Upper lobe of left lung (tissue), 6 donors: ENCODE measurements around the gene SMOC2. TPM values are rescaled to one million over a fixed set of nuclear protein-coding genes. Genes with fewer than 3 reads are reported as not detected.

Source experiments
- ATAC-seq, 2 donors: fragments of 200-7000 bp; cut with Tn5 transposase; one replicate each; pipeline ENCODE4 v1.9.1; 2022; ENCODE audit warnings: mild to moderate bottlenecking in 2 of 2, moderate library complexity in 2 of 2; ENCODE audit not compliant: low FRiP score in 2 of 2
- DNase-seq, 2 donors: peaks; one replicate each; pipeline ENCODE4 v3.0.0-alpha.2; 2019 to 2020
- H3K27ac ChIP-seq, 4 donors: fragments of 200-600 bp; sonication (generic); one replicate each; pipeline ENCODE4 v1.5.1; 2016 to 2019
- H3K27me3 ChIP-seq, 4 donors: fragments of 200-600 bp; sonication (generic); one replicate each; pipeline ENCODE4 v1.5.1; 2017 to 2019
- H3K36me3 ChIP-seq, 4 donors: fragments of 200-600 bp; sonication (generic); one replicate each; pipeline ENCODE4 v1.5.1; 2016 to 2019
- H3K4me1 ChIP-seq, 4 donors: fragments of 200-600 bp; sonication (generic); one replicate each; pipeline ENCODE4 v1.5.1; 2018 to 2019
- H3K4me3 ChIP-seq, 4 donors: fragments of 200-600 bp; sonication (generic); one replicate each; pipeline ENCODE4 v1.5.1; 2017 to 2019; ENCODE audit warnings: mild to moderate bottlenecking in 2 of 4, moderate library complexity in 1 of 4
- H3K9me3 ChIP-seq, 4 donors: fragments of 200-600 bp; sonication (generic); one replicate each; pipeline ENCODE4 v1.5.1; 2018 to 2019
- CTCF ChIP-seq, 6 experiments: fragments of 450-650 bp in 4 of 6; fragments of 200-600 bp in 2 of 6; sonication (generic) in 2 of 6; IDR thresholded peaks; one replicate each; pipeline ENCODE4 v1.5.1; 2016 to 2019; ENCODE audit warnings: antibody characterized with exemption in 6 of 6
- EP300 ChIP-seq, 4 donors: sonication (generic); formaldehyde crosslinking; IDR thresholded peaks; one replicate each; pipeline ENCODE4 v1.5.1; 2017; ENCODE audit warnings: antibody characterized with exemption in 4 of 4, control low read depth in 2 of 4
- POLR2A ChIP-seq, 4 donors: fragments of 450-650 bp; IDR thresholded peaks; one replicate each; pipeline ENCODE4 v1.5.1; 2016 to 2017; ENCODE audit warnings: antibody characterized with exemption in 4 of 4, mild to moderate bottlenecking in 2 of 4
- POLR2AphosphoS5 ChIP-seq, 2 donors: sonication (generic); formaldehyde crosslinking; IDR thresholded peaks; one replicate each; pipeline ENCODE4 v1.5.1; 2017; ENCODE audit warnings: antibody characterized with exemption in 2 of 2
- WGBS, 2 donors: methylation state at CpG; one replicate each; pipeline ENCODE4 v1.1.5; 2017 to 2018; 5-methylcytosine and 5-hydroxymethylcytosine counted together
- total RNA-seq, 6 donors: library from RNA; depleted of rRNA in 4 of 6; stranded (reverse); fragments of >200 nt in 4 of 6; gene quantifications; one replicate each; pipeline versions ENCODE4 v1.1.0 to v1.2.1, GENCODE V29; 2016 to 2021
- donor health status: DM: no; HTN: no; CAD: no; lungs with moderate emphysema.
- donor health status: DM: no; HTN: yes; CAD: no; lungs with severe emphysema.

The SMOC2 gene
- total RNA-seq, 6 donors from 2014 or later, result 1.0 to 18.9 (median 5.0) TPM

GRCh38 chr6:168717491-168717890 lies 276.5 kb downstream of the SMOC2 start:
- H3K36me3 ChIP-seq, result no peaks in the 10 kb centered on the region
- ATAC-seq (no peak), DNase-seq (no peak)
- 75 to 77% methylated on average over 13 to 22 of the region's 22 CpGs for WGBS, 2 donors
- no peaks in the 10 kb centered on the region for H3K4me1 ChIP-seq
- H3K4me3 ChIP-seq, result no peak overlapping the region
- TF ChIP-seq POLR2A (IDR thresholded peaks at IDR 0.05) (no peak), CTCF (IDR thresholded peaks at IDR 0.05) (no peak), POLR2AphosphoS5 (IDR thresholded peaks at IDR 0.05) (no peak), EP300 (IDR thresholded peaks at IDR 0.05) (no peak)
- no peaks in the 10 kb centered on the region for H3K27me3 ChIP-seq
- no peak overlapping the region for H3K27ac ChIP-seq
- H3K9me3 ChIP-seq, result no peaks in the 10 kb centered on the region

Other genes with a start within 250 kb of the SMOC2 start
- 10 to 100 TPM in 1 of 6 donors, 1 to 10 TPM in 3, under 1 TPM in 2; 0.44 to 13.6 (median 3.2) TPM for gene DACT2, start 121.4 kb upstream of the SMOC2 start, total RNA-seq